Large intestine (tissue), 3 donors: ENCODE measurements around the gene ABI3BP. TPM values are rescaled to one million over a fixed set of nuclear protein-coding genes. Genes with fewer than 3 reads are reported as not detected.

Experiments
- DNase-seq, 2 donors: peaks; one replicate each; pipeline versions ENCODE4 v3.0.0 to v3.0.0-alpha.2; 2013
- H3K27ac ChIP-seq: one replicate; pipeline ENCODE4 v1.5.1; 2013; ENCODE audit warnings: low read length
- H3K27me3 ChIP-seq: 2 replicates; pipeline ENCODE4 v1.6.1; 2013; ENCODE audit warnings: low read length; ENCODE audit not compliant: control insufficient read depth, insufficient read depth
- H3K36me3 ChIP-seq: 2 replicates; pipeline ENCODE4 v1.6.1; 2013; ENCODE audit warnings: low read length; ENCODE audit not compliant: control insufficient read depth, insufficient read depth
- H3K4me1 ChIP-seq: one replicate; pipeline ENCODE4 v1.6.1; 2013; ENCODE audit warnings: low read length; ENCODE audit not compliant: control insufficient read depth, insufficient read depth
- H3K4me3 ChIP-seq: one replicate; pipeline ENCODE4 v1.5.1; 2013; ENCODE audit warnings: low read length
- H3K9me3 ChIP-seq: one replicate; pipeline ENCODE4 v1.6.1; 2013; ENCODE audit warnings: mild to moderate bottlenecking, low read depth, low read length, moderate library complexity; ENCODE audit not compliant: control insufficient read depth
- WGBS: methylation state at CpG from one replicate; pipeline ENCODE4 v1.1.5; 2013; ENCODE audit warnings: low lambda C conversion rate; ENCODE audit not compliant: insufficient coverage; 5-methylcytosine and 5-hydroxymethylcytosine counted together
- polyA plus RNA-seq: library from polyadenylated mRNA; unstranded; fragments of 120-200 nt; gene quantifications from one replicate; pipeline ENCODE4 v1.2.1, GENCODE V29; 2013

Gene ABI3BP
- polyA plus RNA-seq, 1 donor: 75.9 TPM

GRCh38 chr3:100988080-100988479 is 5.1 kb downstream of the ABI3BP start:
- no peaks in the 10 kb centered on the region for H3K27me3 ChIP-seq
- no peak overlapping the region for H3K27ac ChIP-seq
- H3K36me3 ChIP-seq: no peaks in the 10 kb centered on the region
- DNase-seq: peak in 1 of 2 donors; percentile 14
- no peaks in the 10 kb centered on the region for H3K4me1 ChIP-seq
- WGBS: no CpG with 5 or more reads among the region's 1 CpG
- H3K9me3 ChIP-seq: no peaks in the 10 kb centered on the region
- no peak overlapping the region for H3K4me3 ChIP-seq

- Histone ChIP-seq H3K9me3 (no peaks in the 10 kb centered on the region), H3K36me3 (no peaks in the 10 kb centered on the region), H3K27ac (no peak overlapping the region), H3K4me3 (no peak overlapping the region), H3K27me3 (no peaks in the 10 kb centered on the region), H3K4me1 (no peaks in the 10 kb centered on the region)
- DNase-seq: no peak
These were observed 8.9 kb downstream of the ABI3BP start for GRCh38 chr3:100984308-100984707.

GRCh38 chr3:100982710-100983109 is 10.5 kb downstream of the ABI3BP start:
- peak in 1 of 2 donors; percentile 36 for DNase-seq
- H3K4me1 ChIP-seq: no peaks in the 10 kb centered on the region
- H3K27me3 ChIP-seq: no peaks in the 10 kb centered on the region
- H3K27ac ChIP-seq: no peak overlapping the region
- H3K4me3 ChIP-seq: no peak overlapping the region
- no CpG with 5 or more reads among the region's 4 CpGs for WGBS
- H3K36me3 ChIP-seq: no peaks in the 10 kb centered on the region
- no peaks in the 10 kb centered on the region for H3K9me3 ChIP-seq

GRCh38 chr3:100981164-100981911 is 11.9 kb downstream of the ABI3BP start:
- Histone ChIP-seq H3K27me3 (no peaks in the 10 kb centered on the region), H3K36me3 (no peaks in the 10 kb centered on the region), H3K4me3 (no peak overlapping the region), H3K27ac (no peak overlapping the region), H3K4me1 (no peaks in the 10 kb centered on the region), H3K9me3 (no peaks in the 10 kb centered on the region)
- DNase-seq: no peak
- no CpG with 5 or more reads among the region's 3 CpGs for WGBS

- no CpG with 5 or more reads among the region's 1 CpG for WGBS
- no peak for DNase-seq
- Histone ChIP-seq H3K9me3 (no peaks in the 10 kb centered on the region), H3K27ac (no peak overlapping the region), H3K27me3 (no peaks in the 10 kb centered on the region), H3K36me3 (no peaks in the 10 kb centered on the region), H3K4me1 (no peaks in the 10 kb centered on the region), H3K4me3 (no peak overlapping the region)
These were observed 15.1 kb downstream of the ABI3BP start for GRCh38 chr3:100978011-100978659.

- Histone ChIP-seq H3K4me3 (no peak overlapping the region), H3K27ac (no peak overlapping the region), H3K4me1 (no peaks in the 10 kb centered on the region), H3K27me3 (no peaks in the 10 kb centered on the region), H3K9me3 (no peaks in the 10 kb centered on the region), H3K36me3 (no peaks in the 10 kb centered on the region)
- no CpG with 5 or more reads among the region's 3 CpGs for WGBS
- no peak for DNase-seq
These were observed 16.6 kb downstream of the ABI3BP start for GRCh38 chr3:100976611-100977010.

- no peaks in the 10 kb centered on the region for H3K36me3 ChIP-seq
- 100% methylated on average over 1 of the region's 2 CpGs for WGBS
- no peaks in the 10 kb centered on the region for H3K9me3 ChIP-seq
- DNase-seq: no peak
- H3K4me3 ChIP-seq: no peak overlapping the region
- no peaks in the 10 kb centered on the region for H3K27me3 ChIP-seq
- H3K4me1 ChIP-seq: no peaks in the 10 kb centered on the region
- no peak overlapping the region for H3K27ac ChIP-seq
These were observed 17.5 kb downstream of the ABI3BP start for GRCh38 chr3:100975714-100976113.

GRCh38 chr3:100973594-100973993 is 19.6 kb downstream of the ABI3BP start:
- WGBS: 100% methylated on average over 2 of the region's 4 CpGs
- DNase-seq: no peak
- Histone ChIP-seq H3K9me3 (no peaks in the 10 kb centered on the region), H3K36me3 (no peaks in the 10 kb centered on the region), H3K27ac (no peak overlapping the region), H3K4me1 (no peaks in the 10 kb centered on the region), H3K4me3 (no peak overlapping the region), H3K27me3 (no peaks in the 10 kb centered on the region)

GRCh38 chr3:100972867-100973266 is 20.4 kb downstream of the ABI3BP start:
- no peaks in the 10 kb centered on the region for H3K4me1 ChIP-seq
- 20% methylated on average over 1 of the region's 1 CpG for WGBS

GRCh38 chr3:100972301-100972844 is 20.8 kb downstream of the ABI3BP start:
- Histone ChIP-seq H3K36me3 (no peaks in the 10 kb centered on the region), H3K4me1 (no peaks in the 10 kb centered on the region), H3K4me3 (no peak overlapping the region), H3K9me3 (no peaks in the 10 kb centered on the region), H3K27ac (no peak overlapping the region), H3K27me3 (no peaks in the 10 kb centered on the region)
- 33% methylated on average over 1 of the region's 2 CpGs for WGBS
- no peak for DNase-seq

More at GRCh38 chr3:100972867-100973266, 20.4 kb downstream of the ABI3BP start:
- DNase-seq: no peak
- Histone ChIP-seq H3K4me3 (no peak overlapping the region), H3K27me3 (no peaks in the 10 kb centered on the region), H3K9me3 (no peaks in the 10 kb centered on the region), H3K27ac (no peak overlapping the region), H3K36me3 (no peaks in the 10 kb centered on the region)
